NCI-H1694 treated with DMSO at 0.1 percent for 48 hours (cell line): ENCODE measurements around the gene IFITM10.
"Not testable (repeated sequence)": the region's sequence is repeated elsewhere in the genome, so short reads cannot be mapped to it uniquely, and the experiment has no call there.

ENCODE experiments used
- DNase-seq: peaks from one replicate; lab custom pipeline; 2025; lab: John Stamatoyannopoulos, UW

The IFITM10 gene

DNA sequence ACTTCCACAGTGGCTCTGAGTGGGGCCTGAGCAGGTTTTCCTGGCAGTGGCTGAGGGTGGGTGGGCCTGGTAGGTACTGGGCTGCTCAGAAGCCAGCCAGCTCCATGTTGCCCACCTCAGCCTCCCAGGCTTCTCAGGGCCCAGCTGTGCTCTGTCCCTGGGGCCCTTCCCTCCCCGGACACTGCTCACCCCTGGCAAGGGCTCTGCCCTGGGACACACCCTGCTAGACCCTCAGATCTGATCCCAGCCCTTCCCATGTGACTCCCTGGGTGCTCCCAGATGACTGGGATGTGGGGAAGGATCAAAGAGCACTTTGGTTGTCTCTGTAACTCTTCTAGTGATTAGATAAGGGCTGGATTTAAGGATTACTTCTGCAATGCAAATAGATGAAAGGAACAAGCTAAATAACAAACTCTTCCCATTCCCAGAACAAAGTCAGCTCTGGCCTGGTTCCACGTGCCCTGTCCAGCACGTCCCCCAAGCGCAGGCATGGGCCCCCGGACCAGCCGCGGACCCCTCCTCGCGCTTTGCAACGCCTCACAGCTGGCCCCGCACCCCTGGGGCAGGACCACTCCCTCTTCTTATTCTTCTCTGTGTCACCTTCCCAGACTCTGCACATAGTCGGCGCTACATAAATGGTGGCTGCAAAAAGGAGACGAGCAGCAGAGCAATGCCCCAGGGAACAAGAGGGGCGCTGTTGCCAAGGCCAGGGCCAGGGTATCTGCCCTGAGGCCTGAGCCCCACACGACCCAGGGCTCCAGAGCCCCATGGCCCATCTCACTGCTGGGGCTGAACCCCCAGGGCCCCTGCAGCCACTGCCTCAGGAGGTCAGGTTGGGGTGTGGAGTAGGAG, 59.1 kb downstream of the IFITM10 start:
- DNase-seq, result no peak

DNA sequence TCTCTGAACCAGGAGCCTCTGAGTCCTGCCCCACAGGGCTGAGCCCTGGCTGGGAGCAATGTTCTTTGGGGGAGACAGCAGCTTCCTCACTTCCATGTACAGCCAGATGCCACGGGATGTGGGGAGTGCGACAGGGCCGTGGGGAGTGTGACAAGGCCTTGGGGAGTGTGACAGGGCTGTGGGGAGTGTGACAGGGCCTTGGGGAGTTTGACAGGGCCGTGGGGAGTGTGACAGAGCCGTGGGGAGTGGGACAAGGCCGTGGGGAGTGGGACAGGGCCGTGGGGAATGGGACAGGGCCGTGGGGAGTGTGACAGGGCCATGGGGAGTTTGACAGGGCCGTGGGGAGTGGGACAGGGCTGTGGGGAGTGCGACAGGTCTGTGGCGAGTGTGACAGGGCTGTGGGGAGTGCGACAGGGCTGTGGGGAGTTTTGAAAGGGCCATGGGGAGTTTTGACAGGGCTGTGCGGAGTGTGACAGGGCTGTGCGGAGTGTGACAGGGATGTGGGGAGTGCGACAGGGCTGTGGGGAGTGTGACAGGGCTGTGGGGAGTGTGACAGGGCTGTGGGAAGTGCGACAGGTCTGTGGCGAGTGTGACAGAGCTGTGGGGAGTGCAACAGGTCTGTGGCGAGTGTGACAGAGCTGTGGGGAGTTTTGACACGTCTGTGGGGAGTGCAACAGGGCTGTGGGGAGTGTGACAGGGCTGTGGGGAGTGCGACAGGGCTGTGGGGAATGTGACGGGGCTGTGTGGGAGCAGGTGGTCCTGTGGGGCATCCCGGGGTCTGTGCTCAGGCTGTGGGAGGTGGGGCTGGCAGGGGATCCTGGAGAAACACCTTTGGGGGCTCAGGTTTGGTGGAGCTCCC, 60.0 kb downstream of the IFITM10 start:
- no peak for DNase-seq

DNA sequence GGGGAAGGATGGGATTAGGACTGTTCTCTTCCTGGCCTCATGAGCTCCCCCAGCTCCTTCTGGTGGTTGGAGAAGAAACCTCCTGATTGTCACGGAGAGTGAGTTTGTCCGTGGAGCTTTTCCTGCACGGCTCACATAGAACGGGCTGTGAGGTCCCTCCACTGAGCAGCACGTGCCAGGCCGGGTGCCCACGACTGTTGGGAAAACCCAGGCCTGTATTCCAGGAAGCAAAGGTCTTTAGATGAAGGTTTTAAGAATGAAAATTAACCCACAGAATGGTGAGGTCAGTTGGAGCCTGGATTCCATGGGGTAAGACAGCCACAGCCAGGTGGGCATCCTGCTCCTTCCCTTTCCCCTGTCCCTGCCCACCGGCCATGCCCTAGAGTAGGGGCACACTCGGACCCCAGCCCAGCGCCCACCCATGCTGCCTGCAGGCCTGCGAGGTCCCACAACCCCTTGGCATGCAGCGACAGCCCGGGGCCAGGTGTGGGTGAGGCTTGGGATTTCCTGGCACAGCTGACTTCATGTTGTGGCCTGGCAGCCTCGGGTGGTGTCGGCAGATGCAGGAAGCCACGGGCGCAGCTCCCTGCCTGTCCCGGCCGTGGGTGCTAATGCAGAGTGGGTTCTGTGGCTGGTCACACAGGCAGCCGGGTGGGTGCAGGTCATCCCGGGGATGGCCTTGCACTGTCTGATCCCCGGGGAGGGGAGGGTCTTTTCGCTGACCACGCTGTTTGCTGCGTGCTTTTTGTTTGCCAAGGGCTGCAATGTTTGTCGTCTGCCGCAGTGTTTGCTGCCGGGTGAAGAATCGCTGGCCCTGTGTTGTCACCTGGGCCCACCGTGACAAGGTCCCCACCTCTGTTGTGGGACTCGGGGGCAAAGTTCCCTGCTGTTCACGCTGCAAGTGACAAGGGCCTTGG, 60.9 kb downstream of the IFITM10 start:
- not testable (repeated sequence) for DNase-seq

DNA sequence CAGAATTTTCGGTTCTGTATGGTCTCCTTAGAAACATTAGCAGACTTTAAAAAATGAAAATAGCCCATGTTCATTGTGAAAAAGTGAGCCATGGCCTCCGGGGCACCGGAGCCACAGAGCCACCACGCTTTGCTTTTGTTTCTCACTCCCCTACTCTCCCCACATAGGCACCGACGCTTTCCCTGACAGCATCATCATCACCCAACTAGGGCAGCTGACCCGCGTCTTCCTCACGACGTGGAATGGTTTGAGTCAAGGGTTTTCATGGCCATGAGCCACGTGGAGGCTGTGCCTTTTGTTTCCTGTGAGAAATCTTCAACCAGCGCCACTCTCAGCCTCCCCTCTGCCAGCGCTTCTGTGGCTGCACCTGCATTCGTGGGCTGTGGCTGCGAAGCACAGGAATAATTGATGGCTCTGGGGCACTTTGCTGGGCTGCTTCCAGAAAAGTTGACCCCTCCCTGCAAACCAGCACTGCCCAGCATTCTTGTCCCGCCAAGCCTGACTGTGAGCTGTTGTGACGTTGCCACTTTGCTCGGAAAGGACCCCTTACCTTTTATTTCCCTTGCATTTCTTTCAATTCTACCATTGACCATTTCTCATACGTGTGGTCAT, 62.0 kb downstream of the IFITM10 start:
- DNase-seq, result not testable (repeated sequence)

DNA sequence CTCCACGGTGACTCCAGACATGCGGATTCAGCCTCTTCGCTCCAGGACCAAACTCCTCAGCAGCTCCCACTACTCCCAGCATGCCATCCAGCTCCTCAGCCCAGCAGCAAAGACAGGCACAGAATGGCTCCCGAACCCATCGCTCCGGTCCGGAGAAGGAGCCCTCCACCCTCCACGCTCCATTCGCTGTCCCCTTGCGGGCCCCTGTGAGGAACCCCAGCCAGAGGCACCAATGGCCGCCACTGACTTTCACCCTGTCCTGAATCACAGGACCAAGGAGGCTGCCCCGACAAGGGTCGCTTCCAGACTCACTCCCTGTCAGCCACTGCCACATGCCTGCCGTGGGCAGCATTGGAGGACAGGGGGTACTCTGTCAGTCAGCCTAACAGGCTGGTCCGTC, 64.2 kb downstream of the IFITM10 start:
- not testable (repeated sequence) for DNase-seq

DNA sequence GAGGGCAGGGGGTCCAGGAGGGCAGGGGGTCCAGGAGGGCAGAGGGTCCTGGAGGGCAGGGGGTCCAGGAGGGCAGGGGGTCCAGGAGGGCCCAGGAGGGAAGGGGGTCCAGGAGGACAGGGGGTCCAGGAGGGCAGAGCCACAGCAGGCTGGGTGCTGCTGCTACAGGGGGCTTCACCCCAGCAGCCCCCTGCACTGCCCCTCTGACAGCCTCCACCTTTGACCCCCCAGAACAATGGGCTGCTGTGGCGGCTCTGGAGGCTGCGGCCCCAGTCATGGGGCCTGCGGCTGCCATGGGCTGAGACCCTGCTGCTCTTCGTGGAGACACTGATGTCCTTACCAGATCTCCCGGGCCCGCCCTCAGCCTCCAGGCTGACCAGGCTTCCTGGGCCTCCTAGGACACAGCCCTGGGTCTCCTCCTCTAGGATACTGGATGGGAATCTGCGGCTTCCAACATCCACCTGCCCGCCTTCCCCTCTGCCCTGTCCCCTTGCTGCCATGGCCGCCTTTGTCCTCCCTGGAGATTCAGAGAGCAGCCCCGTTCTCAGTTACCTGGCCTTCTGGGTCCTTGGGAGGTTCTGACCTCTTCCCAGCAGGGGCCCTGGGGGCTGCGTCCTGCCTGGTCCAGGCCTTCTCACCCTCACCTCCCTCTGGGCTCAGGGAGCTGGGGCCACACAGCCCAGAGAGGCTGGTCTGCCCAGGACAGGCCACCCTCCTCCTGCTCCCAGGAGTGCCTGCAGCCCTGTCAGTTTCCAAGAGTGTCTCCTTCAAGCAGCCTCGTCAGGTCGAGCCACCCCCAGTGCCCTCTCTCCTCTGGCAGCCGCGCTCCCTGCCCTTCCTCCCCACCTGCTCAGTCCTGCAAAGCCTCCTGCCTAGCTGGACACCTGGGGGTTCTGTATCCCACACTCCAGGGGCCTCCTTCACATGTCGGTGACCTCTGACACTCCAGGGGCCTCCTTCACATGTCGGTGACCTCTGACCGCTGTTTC, 65.2 kb downstream of the IFITM10 start:
- not testable (repeated sequence) for DNase-seq

DNA sequence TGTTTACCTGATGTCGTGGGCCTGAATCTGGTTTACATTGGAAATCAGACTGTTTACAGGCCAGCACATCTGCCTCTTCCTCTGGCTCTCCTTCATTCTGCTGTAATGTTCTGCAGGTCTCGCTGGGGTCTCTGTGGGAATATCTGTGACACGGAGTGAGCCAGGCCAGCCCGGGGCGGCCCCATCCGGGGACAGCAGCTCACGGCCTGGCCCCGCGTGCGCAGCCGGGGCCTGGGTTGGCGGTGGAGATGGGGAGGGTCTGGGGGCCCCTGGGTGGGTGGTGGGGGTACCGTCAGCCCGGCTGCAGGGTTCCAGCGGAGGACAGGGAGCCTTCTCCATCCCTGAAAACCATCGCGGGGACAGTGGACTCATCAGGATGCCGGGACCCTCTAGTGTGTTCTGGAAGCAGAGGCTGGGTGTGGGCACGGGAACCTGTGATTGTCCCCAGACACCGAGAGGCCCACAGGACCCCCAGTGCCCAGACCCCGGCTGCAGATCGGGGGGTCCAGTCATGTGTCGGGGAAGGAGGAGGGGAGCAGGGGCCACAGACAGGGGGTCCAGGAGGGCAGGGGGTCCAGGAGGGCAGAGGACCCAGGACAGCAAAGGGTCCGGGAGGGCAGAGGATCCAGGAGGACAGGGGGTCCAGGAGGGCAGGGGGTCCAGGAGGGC, 66.4 kb downstream of the IFITM10 start:
- not testable (repeated sequence) for DNase-seq

DNA sequence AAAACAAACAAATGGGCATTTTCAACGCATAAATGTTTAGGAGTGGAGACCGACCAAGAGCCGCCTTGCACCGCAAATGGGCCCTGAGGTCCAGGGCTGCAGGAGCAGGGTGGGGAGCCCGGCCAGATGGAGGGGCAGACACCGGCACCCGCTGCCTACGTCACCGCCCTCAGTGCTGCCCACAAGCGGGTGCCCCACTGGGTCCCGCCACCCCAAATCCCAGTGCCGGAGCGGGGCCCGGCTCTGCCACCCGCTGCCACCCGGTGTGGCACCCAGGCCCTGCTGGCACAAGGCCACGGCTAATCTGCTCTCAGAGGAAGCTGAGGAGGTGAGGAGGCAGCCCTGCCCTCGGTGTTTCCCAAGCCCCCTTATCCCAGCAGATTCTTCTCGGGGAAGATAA, 67.2 kb downstream of the IFITM10 start:
- not testable (repeated sequence) for DNase-seq
